Prostate gland (tissue), 2 donors: ENCODE results near the gene KATNA1. TPM values are rescaled to one million over a fixed set of nuclear protein-coding genes. Genes with fewer than 3 reads are reported as not detected.

Experiments
- DNase-seq: peaks from one replicate; pipeline ENCODE4 v3.0.0-alpha.2; 2019; ENCODE audit warnings: low spot score
- H3K27ac ChIP-seq, 2 donors: fragments of 200-600 bp; sonication (generic); 2 replicates each; pipeline ENCODE4 v1.5.1; 2017 to 2019
- H3K27me3 ChIP-seq: fragments of 200-600 bp; sonication (generic); replicated peaks from 2 replicates; pipeline ENCODE4 v1.5.1; 2019; ENCODE audit not compliant: insufficient read depth
- H3K36me3 ChIP-seq, 2 donors: fragments of 200-600 bp; sonication (generic); 1 replicate in 1 of 2; 2 replicates in 1 of 2; pipeline versions ENCODE4 v1.5.1 to v1.8.1; 2017 to 2019
- H3K4me1 ChIP-seq: fragments of 200-600 bp; sonication (generic); replicated peaks from 2 replicates; pipeline ENCODE4 v1.5.1; 2019
- H3K4me3 ChIP-seq, 2 donors: fragments of 200-600 bp; sonication (generic); 2 replicates each; pipeline ENCODE4 v1.5.1; 2017 to 2019
- H3K9me3 ChIP-seq: fragments of 200-600 bp; sonication (generic); 2 replicates; pipeline ENCODE4 v1.5.1; 2017
- CTCF ChIP-seq, 4 experiments: fragments of 200-600 bp in 2 of 4; fragments of 450-650 bp in 2 of 4; sonication (generic) in 2 of 4; IDR thresholded peaks; 1 replicate in 3 of 4; 2 replicates in 1 of 4; pipeline ENCODE4 v1.5.1; 2016 to 2019; ENCODE audit warnings: antibody characterized with exemption in 4 of 4, mild to moderate bottlenecking in 2 of 4, moderate library complexity in 2 of 4
- POLR2A ChIP-seq: fragments of 450-650 bp; IDR thresholded peaks from one replicate; pipeline ENCODE4 v1.6.1; 2016; ENCODE audit warnings: antibody characterized with exemption, mild to moderate bottlenecking
- POLR2AphosphoS5 ChIP-seq: sonication (generic); formaldehyde crosslinking; IDR thresholded peaks from one replicate; pipeline ENCODE4 v1.6.1; 2017; ENCODE audit warnings: antibody characterized with exemption
- WGBS: methylation state at CpG from one replicate; pipeline ENCODE4 v1.1.5; 2018; 5-methylcytosine and 5-hydroxymethylcytosine counted together
- intact Hi-C: fragments of 100-400 bp; cut with DNase I; formaldehyde crosslinking; loops from one replicate; pipeline ENCODE4 v1.14.2; 2022
- total RNA-seq, 2 donors: library from RNA; depleted of rRNA; stranded (reverse); fragments of >200 nt; gene quantifications; one replicate each; pipeline ENCODE4 v1.1.0, GENCODE V29; 2016

KATNA1 gene
- total RNA-seq, 2 donors from 2014 or later = 12.8 to 25.2 TPM

GRCh38 chr6:149563203-149563927 lies 85.1 kb downstream of the KATNA1 start:
- intact Hi-C loops = loop anchor here (10.0 kb wide), 4 partner anchors 81 to 361 kb away; partner anchors contain the start of genes KATNA1, LATS1, LRP11 and RAET1G
- DNase-seq = no peak
- no peak overlapping the region for H3K27ac ChIP-seq
- WGBS = 81% methylated on average over 5 of the region's 5 CpGs
- TF ChIP-seq POLR2AphosphoS5 (no peak), POLR2A (no peak)
- no peaks in the 10 kb centered on the region for H3K27me3 ChIP-seq
- H3K4me3 ChIP-seq = no peak overlapping the region
- no peaks in the 10 kb centered on the region for H3K9me3 ChIP-seq
- no peaks in the 10 kb centered on the region for H3K36me3 ChIP-seq
- no peaks in the 10 kb centered on the region for H3K4me1 ChIP-seq

GRCh38 chr6:149560736-149561135 lies 87.8 kb downstream of the KATNA1 start:
- Histone ChIP-seq H3K9me3 (no peaks in the 10 kb centered on the region), H3K27ac (no peak overlapping the region), H3K4me1 (no peaks in the 10 kb centered on the region), H3K4me3 (no peak overlapping the region), H3K36me3 (no peaks in the 10 kb centered on the region), H3K27me3 (no peaks in the 10 kb centered on the region)
- no peak for TF ChIP-seq POLR2A
- peak in 1 of 4 experiments; percentile 16 for TF ChIP-seq CTCF (IDR thresholded peaks at IDR 0.05)
- TF ChIP-seq POLR2AphosphoS5 = no peak
- no peak for DNase-seq
- intact Hi-C loops = loop anchor here (10.0 kb wide), 4 partner anchors 84 to 364 kb away; partner anchors contain the start of genes KATNA1, LATS1, LRP11 and RAET1G
- WGBS = 67% methylated on average over 3 of the region's 3 CpGs

GRCh38 chr6:149559389-149559788 lies 89.1 kb downstream of the KATNA1 start:
- Histone ChIP-seq H3K27me3 (no peaks in the 10 kb centered on the region), H3K4me1 (no peaks in the 10 kb centered on the region), H3K4me3 (no peak overlapping the region), H3K36me3 (no peaks in the 10 kb centered on the region), H3K27ac (no peak overlapping the region), H3K9me3 (no peaks in the 10 kb centered on the region)
- 72% methylated on average over 2 of the region's 2 CpGs for WGBS
- intact Hi-C loops = no loop called here
- TF ChIP-seq POLR2AphosphoS5 (no peak), CTCF (IDR thresholded peaks at IDR 0.05) (no peak), POLR2A (no peak)
- no peak for DNase-seq

GRCh38 chr6:149558029-149558428 lies 90.5 kb downstream of the KATNA1 start:
- H3K27me3 ChIP-seq = no peaks in the 10 kb centered on the region
- H3K4me3 ChIP-seq = no peak overlapping the region
- no peak for DNase-seq
- no peaks in the 10 kb centered on the region for H3K4me1 ChIP-seq
- no peak for TF ChIP-seq CTCF (IDR thresholded peaks at IDR 0.05)
- H3K27ac ChIP-seq = no peak overlapping the region
- no peaks in the 10 kb centered on the region for H3K36me3 ChIP-seq
- no peaks in the 10 kb centered on the region for H3K9me3 ChIP-seq
- intact Hi-C loops = no loop called here

GRCh38 chr6:149551920-149552319 lies 96.6 kb downstream of the KATNA1 start:
- TF ChIP-seq CTCF (IDR thresholded peaks at IDR 0.05) (no peak), POLR2A (no peak), POLR2AphosphoS5 (no peak)
- H3K4me1 ChIP-seq = no peaks in the 10 kb centered on the region
- H3K27ac ChIP-seq = no peak overlapping the region
- DNase-seq = no peak
- H3K9me3 ChIP-seq = no peaks in the 10 kb centered on the region
- no peaks in the 10 kb centered on the region for H3K27me3 ChIP-seq
- 92% methylated on average over 5 of the region's 5 CpGs for WGBS
- intact Hi-C loops = no loop called here
- no peak overlapping the region for H3K4me3 ChIP-seq
- H3K36me3 ChIP-seq = no peaks in the 10 kb centered on the region
